ENCODE results near the gene MIGA1. TPM values are rescaled to one million over a fixed set of nuclear protein-coding genes. Genes with fewer than 3 reads are reported as not detected.
A peak's percentile ranks its signal among the peaks of the same experiment; 100 is the strongest.

MIGA1 gene
- total RNA-seq, 2 experiments from 2014 or later: 12.2 to 15.8 TPM

- TF ChIP-seq, protein P1, sequence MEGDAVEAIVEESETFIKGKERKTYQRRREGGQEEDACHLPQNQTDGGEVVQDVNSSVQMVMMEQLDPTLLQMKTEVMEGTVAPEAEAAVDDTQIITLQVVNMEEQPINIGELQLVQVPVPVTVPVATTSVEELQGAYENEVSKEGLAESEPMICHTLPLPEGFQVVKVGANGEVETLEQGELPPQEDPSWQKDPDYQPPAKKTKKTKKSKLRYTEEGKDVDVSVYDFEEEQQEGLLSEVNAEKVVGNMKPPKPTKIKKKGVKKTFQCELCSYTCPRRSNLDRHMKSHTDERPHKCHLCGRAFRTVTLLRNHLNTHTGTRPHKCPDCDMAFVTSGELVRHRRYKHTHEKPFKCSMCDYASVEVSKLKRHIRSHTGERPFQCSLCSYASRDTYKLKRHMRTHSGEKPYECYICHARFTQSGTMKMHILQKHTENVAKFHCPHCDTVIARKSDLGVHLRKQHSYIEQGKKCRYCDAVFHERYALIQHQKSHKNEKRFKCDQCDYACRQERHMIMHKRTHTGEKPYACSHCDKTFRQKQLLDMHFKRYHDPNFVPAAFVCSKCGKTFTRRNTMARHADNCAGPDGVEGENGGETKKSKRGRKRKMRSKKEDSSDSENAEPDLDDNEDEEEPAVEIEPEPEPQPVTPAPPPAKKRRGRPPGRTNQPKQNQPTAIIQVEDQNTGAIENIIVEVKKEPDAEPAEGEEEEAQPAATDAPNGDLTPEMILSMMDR (IDR thresholded peaks at IDR 0.05): no peak
- H3K4me1 Mint-ChIP-seq (ENCODE audit: low read depth): peaks cover 10% of the 10 kb centered on the region
- no peak overlapping the region for H3K27ac ChIP-seq (ENCODE audit: low read depth in 1 of 2, low read length in 2 of 2)
- POLR2A ChIA-PET: no interaction called here
- H3K9me3 ChIP-seq (ENCODE audit: control insufficient read depth in 1 of 2, insufficient read depth in 1 of 2, low read length in 2 of 2): peaks cover 0 to 8% of the 10 kb centered on the region in 2 experiments
- H3K9me3 Mint-ChIP-seq: peaks cover 5% of the 10 kb centered on the region
- H3K4me1 ChIP-seq (ENCODE audit: insufficient read depth, low read length): no peaks in the 10 kb centered on the region
- no peaks in the 10 kb centered on the region for H3K36me3 ChIP-seq (ENCODE audit: insufficient read depth, low read length)
- H3K36me3 Mint-ChIP-seq (ENCODE audit: low read depth): peaks cover 5% of the 10 kb centered on the region
- ATAC-seq (ENCODE audit: poor library complexity): no peak
- intact Hi-C loops (cut with DNase I, micrococcal nuclease): no loop called here
- H3K27ac Mint-ChIP-seq: no peak overlapping the region
- H3K27me3 Mint-ChIP-seq: peaks cover 15% of the 10 kb centered on the region
- no peak overlapping the region for H3K4me3 Mint-ChIP-seq
- no peak overlapping the region for H3K4me3 ChIP-seq (ENCODE audit: low read length)
- peak in 1 of 14 experiments; percentile 6 for DNase-seq
- H3K27me3 ChIP-seq (ENCODE audit: control insufficient read depth in 1 of 2, insufficient read depth in 2 of 2, low read length in 2 of 2): peaks cover 0 to 4% of the 10 kb centered on the region in 2 experiments
- CTCF ChIA-PET: no interaction called here
Observed at GRCh38 chr1:77882411-77882810, 103.0 kb downstream of the MIGA1 start.

GRCh38 chr1:77888081-77888780 is 108.8 kb downstream of the MIGA1 start, which contains the start of gene NEXN:
TSS of gene NEXN (plus strand) at chr1:77888624. CDS start at chr1:77916107, 27,483 bp downstream.
- peak within 1 kb of the TSS; percentile 45 for H3K4me3 ChIP-seq (ENCODE audit: low read length)
- peaks cover 12% of the 10 kb centered on the region for H3K4me1 ChIP-seq (ENCODE audit: insufficient read depth, low read length)
- no peak within 1 kb of the TSS for H3K27ac Mint-ChIP-seq
- H3K36me3 Mint-ChIP-seq (ENCODE audit: low read depth): no peaks in the 10 kb centered on the region
- TF ChIP-seq, protein P1 (IDR thresholded peaks at IDR 0.05): no peak
- H3K36me3 ChIP-seq (ENCODE audit: insufficient read depth, low read length): no peaks in the 10 kb centered on the region
- H3K4me1 Mint-ChIP-seq (ENCODE audit: low read depth): peaks cover 9% of the 10 kb centered on the region
- peaks cover 0 to 13% of the 10 kb centered on the region in 2 experiments for H3K9me3 ChIP-seq (ENCODE audit: control insufficient read depth in 1 of 2, insufficient read depth in 1 of 2, low read length in 2 of 2)
- POLR2A ChIA-PET: no interaction called here
- no peak within 1 kb of the TSS for H3K27ac ChIP-seq (ENCODE audit: low read depth in 1 of 2, low read length in 2 of 2)
- H3K27me3 Mint-ChIP-seq: peaks cover 29% of the 10 kb centered on the region
- H3K27me3 ChIP-seq (ENCODE audit: control insufficient read depth in 1 of 2, insufficient read depth in 2 of 2, low read length in 2 of 2): peaks cover 10 to 12% of the 10 kb centered on the region in 2 experiments
- peak in 1 of 14 experiments; percentile 8 for DNase-seq
- no peak for ATAC-seq (ENCODE audit: poor library complexity)
- intact Hi-C loops (cut with DNase I, micrococcal nuclease): no loop called here
- CTCF ChIA-PET: no interaction called here
- peaks cover 5% of the 10 kb centered on the region for H3K9me3 Mint-ChIP-seq
- peak within 1 kb of the TSS; percentile 74 for H3K4me3 Mint-ChIP-seq

- Histone ChIP-seq H3K36me3 (ENCODE audit: insufficient read depth, low read length) (no peaks in the 10 kb centered on the region), H3K4me1 (ENCODE audit: insufficient read depth, low read length) (peaks cover 12% of the 10 kb centered on the region), H3K27ac (ENCODE audit: low read depth in 1 of 2, low read length in 2 of 2) (no peak overlapping the region), H3K27me3 (ENCODE audit: control insufficient read depth in 1 of 2, insufficient read depth in 2 of 2, low read length in 2 of 2) (peaks cover 10 to 12% of the 10 kb centered on the region in 2 experiments), H3K4me3 (ENCODE audit: low read length) (peak overlapping the region; percentile 45), H3K9me3 (ENCODE audit: control insufficient read depth in 1 of 2, insufficient read depth in 1 of 2, low read length in 2 of 2) (peaks cover 0 to 13% of the 10 kb centered on the region in 2 experiments)
- ATAC-seq (ENCODE audit: poor library complexity) (peak; percentile 26), DNase-seq (peak in 4 of 14 experiments; percentile 1 to 19 (median 9))
- TF ChIP-seq, protein P1 (IDR thresholded peaks at IDR 0.05): no peak
- ChIA-PET POLR2A (no interaction called here), CTCF (interaction anchor here (1.1 kb wide), 1 partner anchor 690 kb away, joined by 3 read pairs; no protein-coding TSS in a partner anchor)
- Mint-ChIP-seq H3K4me3 (peak overlapping the region; percentile 74), H3K9me3 (peaks cover 5% of the 10 kb centered on the region), H3K4me1 (ENCODE audit: low read depth) (peaks cover 9% of the 10 kb centered on the region), H3K27me3 (peaks cover 29% of the 10 kb centered on the region), H3K27ac (no peak overlapping the region), H3K36me3 (ENCODE audit: low read depth) (peaks cover 3% of the 10 kb centered on the region)
- intact Hi-C loops (cut with DNase I, micrococcal nuclease): no loop called here
Observed at GRCh38 chr1:77888781-77889642, 109.6 kb downstream of the MIGA1 start.

Measured in CD4-positive, alpha-beta T cell (primary cell).